Raji (cell line): ENCODE results near the gene CROCC.

Experiments
- POLR2A ChIP-seq: IDR thresholded peaks from 2 replicates; pipeline ENCODE4 v1.6.1; 2011; ENCODE audit warnings: low read depth, low read length, control low read depth; ENCODE audit not compliant: insufficient read depth

The CROCC gene

DNA sequence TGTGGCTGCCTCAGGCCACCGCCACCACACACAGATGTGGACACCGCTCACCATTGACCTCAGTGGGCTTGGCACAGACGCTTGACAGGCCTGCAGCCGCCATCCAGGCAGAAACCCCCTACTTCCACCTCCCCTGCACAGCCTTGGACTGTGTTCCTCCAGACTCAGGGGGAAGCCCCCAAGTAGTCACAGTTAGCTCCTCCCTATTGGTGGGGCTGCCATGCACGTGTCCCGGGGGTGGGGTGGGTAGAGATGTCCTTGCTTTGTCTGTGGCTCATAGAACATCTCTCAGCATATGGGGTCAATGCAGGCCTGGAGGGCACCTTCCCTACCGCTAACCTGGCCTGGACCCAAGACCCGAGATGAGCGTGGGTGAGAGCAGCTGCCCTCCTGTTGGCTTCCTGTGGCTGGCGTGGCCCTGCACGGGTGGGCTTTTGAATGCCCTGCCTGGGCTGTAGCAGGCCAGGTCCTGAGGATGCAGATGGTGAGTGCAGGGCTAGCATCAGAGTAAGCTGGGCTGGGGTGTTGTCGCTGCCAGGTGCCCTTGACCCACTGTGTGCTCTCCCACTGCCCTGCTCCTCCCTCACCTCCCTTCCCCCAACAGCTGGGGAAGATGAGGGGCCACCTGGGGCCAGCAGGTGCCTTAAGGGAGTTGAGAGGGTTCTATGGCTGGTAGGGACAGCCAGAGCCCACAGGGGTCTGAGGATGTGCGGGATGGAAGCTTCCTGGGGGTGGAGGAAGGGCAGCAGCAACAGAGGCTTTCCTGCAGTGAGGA lies 6.2 kb downstream of the CROCC start:
- TF ChIP-seq POLR2A, result no peak

GRCh38 chr1:16938351-16939321 lies 16.9 kb downstream of the CROCC start:
- no peak for TF ChIP-seq POLR2A

DNA sequence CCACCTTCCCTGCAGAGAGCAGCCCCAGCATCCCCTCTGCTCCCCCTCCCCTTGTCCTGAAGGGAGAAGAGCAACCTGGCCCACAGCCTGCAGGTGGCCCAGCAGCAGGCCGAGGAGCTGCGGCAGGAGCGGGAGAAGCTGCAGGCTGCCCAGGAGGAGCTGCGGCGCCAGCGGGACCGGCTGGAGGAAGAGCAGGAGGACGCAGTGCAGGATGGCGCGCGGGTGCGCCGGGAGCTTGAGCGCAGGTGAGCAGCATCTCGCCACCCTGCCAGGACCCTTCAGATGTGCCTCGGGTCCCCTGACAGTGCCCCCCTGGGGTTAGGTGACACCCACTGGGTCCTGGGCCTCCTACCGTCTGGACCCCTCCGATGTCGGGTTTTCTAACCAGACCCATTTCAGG lies 22.3 kb downstream of the CROCC start:
- no peak for TF ChIP-seq POLR2A

DNA sequence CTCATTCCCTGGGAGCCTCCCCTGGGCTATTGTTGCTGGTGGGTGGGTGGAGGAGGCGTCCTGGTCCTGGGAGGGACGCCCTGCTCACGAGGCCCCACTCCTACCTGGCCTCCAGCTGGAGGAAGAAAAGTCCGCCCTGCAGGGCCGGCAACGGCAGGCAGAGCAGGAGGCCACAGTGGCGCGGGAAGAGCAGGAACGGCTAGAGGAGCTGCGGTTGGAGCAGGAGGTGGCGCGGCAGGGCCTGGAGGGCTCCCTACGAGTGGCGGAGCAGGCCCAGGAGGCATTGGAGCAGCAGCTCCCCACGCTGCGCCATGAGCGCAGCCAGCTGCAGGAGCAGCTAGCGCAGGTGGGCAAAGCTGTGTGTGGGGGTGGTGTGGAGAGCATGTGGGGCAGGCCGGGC lies 24.9 kb downstream of the CROCC start:
- TF ChIP-seq POLR2A, result no peak

- TF ChIP-seq POLR2A, result no peak
These were observed 32.8 kb downstream of the CROCC start for GRCh38 chr1:16954579-16954978.

- TF ChIP-seq POLR2A, result no peak
These were observed 33.5 kb downstream of the CROCC start for GRCh38 chr1:16955186-16955585.

GRCh38 chr1:16956775-16957174 lies 35.0 kb downstream of the CROCC start:
- TF ChIP-seq POLR2A, result no peak

GRCh38 chr1:16957731-16958130 lies 36.0 kb downstream of the CROCC start:
- TF ChIP-seq POLR2A, result no peak

- no peak for TF ChIP-seq POLR2A
These were observed 36.7 kb downstream of the CROCC start for GRCh38 chr1:16958475-16958874.

GRCh38 chr1:16960560-16961296 lies 39.0 kb downstream of the CROCC start:
- TF ChIP-seq POLR2A, result no peak

- no peak for TF ChIP-seq POLR2A
These were observed 39.8 kb downstream of the CROCC start for GRCh38 chr1:16961297-16962133.

DNA sequence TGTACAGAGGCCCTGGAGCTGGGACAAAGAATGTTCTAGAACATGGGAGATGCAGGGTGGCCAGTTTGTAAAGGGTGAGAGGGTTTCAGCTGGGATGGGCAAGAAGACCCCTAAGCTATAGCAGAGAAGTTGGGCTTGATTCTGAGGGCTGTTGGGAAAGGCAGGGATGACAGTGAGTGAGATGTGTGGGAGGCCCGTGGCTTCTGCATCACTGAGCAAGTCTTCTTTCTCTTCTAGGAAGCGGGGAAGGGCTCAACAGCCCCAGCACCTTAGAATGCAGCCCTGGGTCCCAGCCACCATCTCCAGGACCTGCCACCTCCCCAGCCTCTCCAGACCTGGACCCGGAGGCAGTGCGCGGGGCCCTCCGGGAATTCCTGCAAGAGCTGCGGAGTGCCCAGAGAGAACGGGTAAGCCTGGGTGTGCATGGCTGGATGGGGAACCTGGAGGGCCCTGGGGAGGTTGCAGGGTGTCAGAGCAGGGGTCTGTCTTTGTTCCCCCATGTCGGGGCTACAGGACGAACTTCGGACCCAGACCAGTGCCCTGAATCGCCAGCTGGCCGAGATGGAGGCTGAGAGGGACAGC lies 43.8 kb downstream of the CROCC start:
- no peak for TF ChIP-seq POLR2A

DNA sequence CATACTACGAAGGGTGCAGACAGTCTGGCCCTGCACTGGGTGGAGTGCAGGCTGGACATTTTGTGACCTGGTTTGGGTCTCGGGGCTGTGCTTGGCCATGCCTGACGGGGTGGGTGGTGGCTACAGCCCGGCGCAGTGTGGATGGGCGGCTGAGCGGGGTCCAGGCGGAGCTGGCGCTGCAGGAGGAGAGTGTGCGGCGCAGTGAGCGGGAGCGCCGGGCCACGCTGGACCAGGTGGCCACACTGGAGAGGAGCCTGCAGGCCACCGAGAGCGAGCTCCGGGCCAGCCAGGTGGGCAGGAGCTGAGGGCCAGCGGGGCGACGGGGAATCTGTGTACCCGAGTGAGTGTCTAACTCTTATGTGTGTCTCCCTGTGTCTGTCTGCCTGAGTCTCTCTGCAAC lies 44.6 kb downstream of the CROCC start:
- TF ChIP-seq POLR2A, result no peak

GRCh38 chr1:16967095-16967575 lies 45.4 kb downstream of the CROCC start:
- TF ChIP-seq POLR2A, result no peak
